Fibroblast of lung (primary cell): ENCODE results near the gene ZW10.

Experiments used
- EZH2 ChIP-seq: IDR thresholded peaks from 2 replicates; pipeline ENCODE4 v1.5.1; 2012; ENCODE audit warnings: low read length, control low read depth, mild to moderate bottlenecking; ENCODE audit errors: missing control alignments
- TF ChIP-seq, protein P1 (sequence below), 2 donors: IDR thresholded peaks in 1 of 2; conservative IDR thresholded peaks in 1 of 2; 1 replicate in 1 of 2; 2 replicates in 1 of 2; pipeline ENCODE4 v1.5.1; 2011 to 2012; ENCODE audit warnings: low read length in 2 of 2, control low read depth in 1 of 2, inconsistent platforms in 1 of 2, low read depth in 1 of 2, mild to moderate bottlenecking in 1 of 2

DNA sequence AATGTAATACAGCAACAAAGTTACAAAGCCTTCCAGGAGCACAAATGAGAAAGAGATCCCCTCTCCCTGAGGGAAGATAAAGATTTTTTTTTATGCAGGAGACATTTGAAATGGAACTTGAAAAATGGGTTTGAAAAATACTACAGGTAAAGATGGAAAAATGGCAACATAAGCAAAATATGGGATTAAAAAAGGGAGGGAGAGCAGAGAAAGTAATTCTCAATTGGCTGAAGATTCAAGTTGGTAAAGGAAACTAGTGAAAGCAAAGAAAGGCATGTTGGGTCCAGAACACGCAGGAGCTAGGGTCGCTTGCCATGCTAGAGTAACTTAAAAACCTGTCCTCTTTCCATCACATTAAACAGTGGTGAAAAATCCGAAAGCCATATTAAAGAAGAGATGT lies 1.5 kb downstream of the ZW10 start:
- TF ChIP-seq, protein P1, sequence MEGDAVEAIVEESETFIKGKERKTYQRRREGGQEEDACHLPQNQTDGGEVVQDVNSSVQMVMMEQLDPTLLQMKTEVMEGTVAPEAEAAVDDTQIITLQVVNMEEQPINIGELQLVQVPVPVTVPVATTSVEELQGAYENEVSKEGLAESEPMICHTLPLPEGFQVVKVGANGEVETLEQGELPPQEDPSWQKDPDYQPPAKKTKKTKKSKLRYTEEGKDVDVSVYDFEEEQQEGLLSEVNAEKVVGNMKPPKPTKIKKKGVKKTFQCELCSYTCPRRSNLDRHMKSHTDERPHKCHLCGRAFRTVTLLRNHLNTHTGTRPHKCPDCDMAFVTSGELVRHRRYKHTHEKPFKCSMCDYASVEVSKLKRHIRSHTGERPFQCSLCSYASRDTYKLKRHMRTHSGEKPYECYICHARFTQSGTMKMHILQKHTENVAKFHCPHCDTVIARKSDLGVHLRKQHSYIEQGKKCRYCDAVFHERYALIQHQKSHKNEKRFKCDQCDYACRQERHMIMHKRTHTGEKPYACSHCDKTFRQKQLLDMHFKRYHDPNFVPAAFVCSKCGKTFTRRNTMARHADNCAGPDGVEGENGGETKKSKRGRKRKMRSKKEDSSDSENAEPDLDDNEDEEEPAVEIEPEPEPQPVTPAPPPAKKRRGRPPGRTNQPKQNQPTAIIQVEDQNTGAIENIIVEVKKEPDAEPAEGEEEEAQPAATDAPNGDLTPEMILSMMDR (conservative IDR thresholded peaks at IDR 0.05 in 1 of 2, IDR thresholded peaks at IDR 0.05 in 1 of 2; ENCODE audit: low read depth in 1 of 2, low read length in 2 of 2): no peak
- no peak for TF ChIP-seq EZH2
